GM18502 (cell line): ENCODE results near the gene KRTAP3-1.

Source experiments
- ATAC-seq: cut with Tn5 transposase; IDR thresholded peaks from one replicate; pipeline ENCODE4 v1.9.1; 2021; ENCODE audit warnings: mild to moderate bottlenecking; ENCODE audit not compliant: unreplicated experiment, poor library complexity

KRTAP3-1 gene

GRCh38 chr17:40981115-40981514, 27.8 kb downstream of the KRTAP3-1 start:
- no peak for ATAC-seq

- ATAC-seq = no peak
Measured at GRCh38 chr17:40980596-40980995, 28.3 kb downstream of the KRTAP3-1 start.

DNA sequence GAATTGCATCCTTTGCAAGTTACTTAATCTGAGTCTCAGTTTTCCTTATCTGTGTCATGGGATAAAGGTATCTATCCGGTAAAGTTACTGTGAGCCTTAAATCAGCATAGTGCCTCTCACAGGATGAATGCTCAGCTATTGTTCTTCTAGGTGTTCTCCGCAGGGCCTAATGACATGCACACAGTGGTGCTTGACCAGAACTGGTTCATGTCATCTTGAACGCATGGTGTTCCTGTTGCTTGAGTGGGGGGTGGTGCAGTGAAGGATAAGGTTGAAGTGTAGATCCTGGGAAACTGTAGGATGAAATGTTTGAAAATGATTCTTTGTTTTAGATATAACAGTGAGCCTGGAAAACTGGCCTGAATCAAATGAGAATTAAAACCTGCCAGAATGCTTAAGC, 28.8 kb downstream of the KRTAP3-1 start:
- ATAC-seq = no peak

- no peak for ATAC-seq
Measured at GRCh38 chr17:40978575-40979151, 30.3 kb downstream of the KRTAP3-1 start.

DNA sequence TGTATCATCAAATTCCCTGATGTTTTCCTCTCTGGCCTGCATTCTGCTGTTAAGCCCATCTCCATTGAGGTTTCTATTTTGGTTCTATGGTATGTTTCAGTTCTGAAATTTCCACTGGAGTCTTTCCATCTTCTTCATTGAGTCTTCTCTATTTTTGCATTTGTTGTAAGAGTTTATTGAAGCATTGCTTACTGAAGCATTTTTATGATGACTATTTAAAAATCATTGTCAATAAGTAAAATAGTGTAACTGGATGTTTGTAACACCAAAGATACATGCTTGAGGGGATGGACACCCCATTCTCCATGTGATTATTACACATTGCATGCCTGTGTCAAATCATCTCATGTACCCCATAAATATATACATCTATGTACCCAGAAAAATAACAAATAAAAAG, 33.4 kb downstream of the KRTAP3-1 start:
- no peak for ATAC-seq

DNA sequence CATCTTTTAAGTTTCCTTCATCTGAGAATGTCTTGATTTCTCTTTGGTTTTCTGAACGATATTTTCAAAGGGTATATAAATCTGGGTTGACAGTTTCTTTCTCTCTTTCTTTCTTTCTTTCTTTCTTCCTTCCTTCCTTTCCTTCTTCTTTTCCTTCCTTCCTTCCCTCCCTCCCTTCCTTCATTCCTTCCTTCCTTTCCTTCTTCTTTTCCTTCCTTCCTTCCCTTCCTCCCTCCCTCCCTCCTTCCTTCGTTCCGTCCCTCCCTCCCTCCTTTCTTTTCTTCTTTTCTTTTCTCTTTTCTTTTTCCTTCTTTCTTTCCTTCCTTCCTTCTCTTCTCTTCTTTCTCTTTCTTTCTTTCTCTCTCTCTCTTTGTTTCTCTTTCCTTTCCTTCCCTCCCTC, 34.6 kb downstream of the KRTAP3-1 start:
- no peak for ATAC-seq

DNA sequence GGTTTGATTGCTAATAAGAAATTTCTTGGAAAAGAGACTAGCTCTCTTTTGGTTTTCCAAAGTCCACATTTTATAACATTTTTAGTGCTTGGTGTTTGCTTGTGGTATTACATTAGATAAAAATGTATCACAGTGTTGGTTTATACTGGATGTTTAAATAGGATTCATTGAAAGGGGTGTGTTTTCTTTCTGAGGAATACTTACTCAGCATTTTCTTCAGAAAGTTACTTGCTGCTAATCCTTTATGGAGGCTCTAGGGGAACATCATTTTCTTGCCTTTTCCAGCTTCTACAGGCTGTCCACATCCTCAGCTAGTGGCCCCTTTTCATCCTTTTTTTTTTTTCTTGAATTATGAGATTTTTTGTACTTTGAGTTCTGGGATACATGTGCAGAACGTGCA, 41.3 kb downstream of the KRTAP3-1 start:
- ATAC-seq = no peak

DNA sequence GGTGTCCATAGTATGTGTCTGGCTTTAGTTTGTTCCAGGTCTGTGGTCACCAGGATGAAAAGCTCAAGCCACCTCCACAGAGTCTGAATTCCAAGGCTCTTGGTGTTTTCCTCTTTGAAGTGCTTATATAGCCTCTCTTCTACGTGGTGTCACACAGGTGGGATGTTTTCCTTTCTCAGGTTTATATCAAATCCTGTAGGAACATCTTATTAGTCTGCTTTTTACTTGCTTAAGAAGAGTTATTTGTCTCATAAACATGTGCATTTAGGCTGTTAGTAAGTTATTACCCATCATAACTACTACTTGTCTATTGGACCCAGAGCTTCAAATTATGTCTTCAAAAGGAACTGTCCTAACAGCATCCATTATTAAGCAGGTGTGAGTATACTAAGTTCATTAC, 42.1 kb downstream of the KRTAP3-1 start, which contains the start of gene KRT39:
Gene KRT39, minus strand, starts transcription at position 101 of the 400 bp plus-strand sequence. Its CDS starts 92 bp downstream, at position 9.
- no peak for ATAC-seq

- ATAC-seq = no peak
Measured at GRCh38 chr17:40963838-40964237, 45.1 kb downstream of the KRTAP3-1 start.

- no peak for ATAC-seq
Measured at GRCh38 chr17:40962059-40962561, 46.8 kb downstream of the KRTAP3-1 start.

DNA sequence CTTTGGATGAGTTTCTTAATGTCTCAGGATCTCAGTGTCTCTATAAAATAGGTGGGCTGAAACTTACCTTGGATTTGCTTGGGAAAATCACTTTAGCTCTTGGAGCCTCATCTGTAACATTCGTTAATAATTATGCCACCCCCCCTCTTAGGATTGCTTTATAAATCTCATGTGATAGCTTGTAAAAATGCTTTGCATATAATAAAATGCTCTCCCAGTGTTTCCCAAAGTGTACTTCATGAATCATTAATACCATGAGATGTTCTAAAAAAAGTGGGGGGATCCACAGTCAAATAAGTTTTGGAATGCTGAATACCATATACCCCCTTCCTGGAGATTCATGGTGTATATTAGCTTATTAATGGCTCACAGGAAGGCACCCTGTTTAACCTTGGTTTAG, 47.3 kb downstream of the KRTAP3-1 start:
- no peak for ATAC-seq

GRCh38 chr17:40960144-40960543, 48.8 kb downstream of the KRTAP3-1 start:
- no peak for ATAC-seq
